ENCODE data around the gene CMYA5. TPM values are rescaled to one million over a fixed set of nuclear protein-coding genes. Genes with fewer than 3 reads are reported as not detected.

CMYA5 gene
- total and polyA plus RNA-seq, 9 donors: 13.7 to 65.6 (median 41.5) TPM

DNA sequence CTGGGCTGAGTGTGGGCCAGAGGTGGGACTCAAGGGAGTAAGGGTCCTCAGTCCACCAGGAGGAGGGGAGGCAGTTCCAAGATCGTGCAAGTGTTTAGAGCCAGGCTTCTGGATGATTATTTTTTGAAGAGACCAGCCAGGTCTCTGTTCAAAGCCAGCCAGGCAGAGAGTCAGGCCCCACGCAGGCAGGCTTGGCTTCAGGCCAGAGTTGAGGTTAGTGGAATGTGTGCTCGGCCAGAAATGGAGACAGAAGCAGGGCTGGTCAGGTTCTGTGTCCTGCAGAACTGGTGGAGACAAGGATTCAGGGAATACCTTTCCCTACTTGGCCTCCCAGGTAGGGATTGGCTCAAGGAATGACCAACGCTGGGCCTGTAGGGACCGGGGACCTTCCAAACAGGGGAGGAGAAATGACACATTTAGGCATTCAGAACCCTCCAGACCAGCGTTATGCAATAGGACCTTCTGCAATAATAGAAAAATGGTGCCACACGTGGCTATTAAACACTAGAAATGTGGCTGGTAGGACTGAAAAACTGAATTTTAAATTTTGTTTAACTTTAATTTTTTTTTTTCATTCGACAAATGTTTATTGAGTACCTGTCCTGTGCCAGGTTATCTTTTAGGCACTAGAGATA, 106.2 kb downstream of the CMYA5 start:
- TF ChIP-seq CTCF (IDR thresholded peaks at IDR 0.05) (no peak), POLR2A (IDR thresholded peaks at IDR 0.05) (no peak), EP300 (IDR thresholded peaks at IDR 0.05) (no peak)
- Histone ChIP-seq H3K4me3 (no peak overlapping the region), H3K4me1 (ENCODE audit: insufficient read depth) (peaks cover 10% of the 10 kb centered on the region), H3K27ac (no peak overlapping the region), H3K9me3 (no peaks in the 10 kb centered on the region), H3K27me3 (no peaks in the 10 kb centered on the region), H3K36me3 (no peaks in the 10 kb centered on the region)
- 62 to 65% (median 63%) methylated on average over 8 of the region's 8 CpGs for WGBS, 3 donors
- peak; percentile 38 to 55 (median 47) for DNase-seq
- intact Hi-C loops (cut with DNase I): no loop called here

GRCh38 chr5:79798893-79799590, 109.4 kb downstream of the CMYA5 start:
- H3K4me1 ChIP-seq (ENCODE audit: insufficient read depth): peaks cover 10% of the 10 kb centered on the region
- intact Hi-C loops (cut with DNase I): no loop called here
- H3K27ac ChIP-seq: peak overlapping the region in 1 of 2 donors; percentile 65
- 81 to 86% (median 81%) methylated on average over 7 of the region's 7 CpGs for WGBS, 3 donors
- no peak overlapping the region for H3K4me3 ChIP-seq
- no peaks in the 10 kb centered on the region for H3K36me3 ChIP-seq
- no peak for DNase-seq
- H3K27me3 ChIP-seq: no peaks in the 10 kb centered on the region
- TF ChIP-seq EP300 (IDR thresholded peaks at IDR 0.05) (no peak), POLR2A (IDR thresholded peaks at IDR 0.05) (no peak)
- no peaks in the 10 kb centered on the region for H3K9me3 ChIP-seq

DNA sequence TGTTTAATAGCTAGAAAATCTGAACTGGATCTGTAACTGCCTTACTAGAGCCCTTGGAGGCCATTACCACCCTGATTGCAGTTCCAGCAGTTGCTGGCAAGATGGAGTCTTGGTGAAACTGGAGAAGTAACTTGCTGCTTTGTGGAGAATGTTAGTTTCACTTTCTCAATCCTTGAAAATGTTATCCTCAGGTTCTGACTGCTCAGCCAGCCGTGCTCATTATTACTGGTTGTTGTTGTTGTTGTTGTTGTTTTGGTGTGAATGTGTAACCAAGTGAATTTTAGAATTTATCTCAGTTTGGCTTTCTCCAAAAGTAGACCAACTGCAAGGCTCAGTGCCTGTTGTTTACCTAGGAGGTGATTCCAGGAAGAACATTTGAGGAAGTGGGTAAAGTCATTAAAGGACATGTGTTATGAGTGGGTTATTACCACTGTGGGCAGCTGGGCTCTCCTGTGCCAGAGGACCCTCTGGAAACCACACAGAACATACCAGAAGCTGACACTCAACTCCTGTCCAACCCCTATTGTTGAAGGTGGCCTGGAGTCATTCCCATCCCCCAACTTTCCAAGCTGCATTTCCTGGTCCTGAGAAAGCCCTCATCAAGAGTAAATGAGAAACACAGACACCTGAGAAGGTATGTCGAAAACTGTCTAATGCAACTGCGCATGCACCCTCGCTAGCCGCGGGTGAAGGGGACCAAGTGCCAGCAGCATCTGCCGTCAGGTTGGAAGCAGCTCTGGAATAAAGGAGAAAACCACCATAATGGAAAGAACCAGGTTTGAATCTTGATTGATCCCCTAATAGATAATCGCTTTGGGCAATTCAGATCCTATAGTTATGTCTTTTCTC, 111.6 kb downstream of the CMYA5 start:
- H3K9me3 ChIP-seq: no peaks in the 10 kb centered on the region
- intact Hi-C loops (cut with DNase I): no loop called here
- peaks cover 10% of the 10 kb centered on the region for H3K4me1 ChIP-seq (ENCODE audit: insufficient read depth)
- 94 to 95% (median 95%) methylated on average over 8 of the region's 8 CpGs for WGBS, 3 donors
- H3K27ac ChIP-seq: no peak overlapping the region
- no peak for DNase-seq
- TF ChIP-seq POLR2A (IDR thresholded peaks at IDR 0.05): no peak
- TF ChIP-seq EP300 (IDR thresholded peaks at IDR 0.05): no peak
- TF ChIP-seq CTCF (IDR thresholded peaks at IDR 0.05): no peak
- no peaks in the 10 kb centered on the region for H3K27me3 ChIP-seq
- no peak overlapping the region for H3K4me3 ChIP-seq
- no peaks in the 10 kb centered on the region for H3K36me3 ChIP-seq

- H3K27me3 ChIP-seq: no peaks in the 10 kb centered on the region
- 65 to 82% (median 82%) methylated on average over 1 of the region's 1 CpG for WGBS, 3 donors
- intact Hi-C loops (cut with DNase I): no loop called here
Observed at GRCh38 chr5:79802406-79802805, 112.8 kb downstream of the CMYA5 start.

More at GRCh38 chr5:79802406-79802805, 112.8 kb downstream of the CMYA5 start:
- H3K9me3 ChIP-seq: no peaks in the 10 kb centered on the region
- no peaks in the 10 kb centered on the region for H3K36me3 ChIP-seq
- peaks cover 10% of the 10 kb centered on the region for H3K4me1 ChIP-seq (ENCODE audit: insufficient read depth)
- no peak for TF ChIP-seq EP300 (IDR thresholded peaks at IDR 0.05)
- no peak for TF ChIP-seq POLR2A (IDR thresholded peaks at IDR 0.05)
- no peak for TF ChIP-seq CTCF (IDR thresholded peaks at IDR 0.05)
- no peak overlapping the region for H3K4me3 ChIP-seq
- H3K27ac ChIP-seq: no peak overlapping the region
- DNase-seq: no peak

All from ovary (tissue), 9 donors.